ENCODE measurements around the gene CHRM2.
"Not testable (repeated sequence)": the region's sequence is repeated elsewhere in the genome, so short reads cannot be mapped to it uniquely, and the experiment has no call there.

CHRM2 gene

GRCh38 chr7:136868496-136869000 lies at the start of gene CHRM2:
Gene CHRM2, plus strand, starts transcription at chr7:136868652. Its CDS starts 146,214 bp downstream, at chr7:137014866.
- H3K4me3 ChIP-seq (ENCODE audit: low read length), result no peak within 1 kb of the TSS
- no peak within 1 kb of the TSS for H3K27ac ChIP-seq (ENCODE audit: low read depth, low read length)
- no peaks in the 10 kb centered on the region for H3K9me2 ChIP-seq (replicated peaks; ENCODE audit: control insufficient read depth, low read length)
- H3K36me3 ChIP-seq (ENCODE audit: control insufficient read depth, low read length), result no peaks in the 10 kb centered on the region
- no peaks in the 10 kb centered on the region for H3K27me3 ChIP-seq (ENCODE audit: control insufficient read depth, low read length)
- H3K9me3 ChIP-seq (ENCODE audit: control insufficient read depth, insufficient read depth, low read length), result peaks cover 21% of the 10 kb centered on the region; the same call in 1 of the 2 replicates
- no peaks in the 10 kb centered on the region for H3K79me2 ChIP-seq (ENCODE audit: control insufficient read depth, low read length)
- H3F3A ChIP-seq (ENCODE audit: control insufficient read depth, insufficient read depth), result no peaks in the 10 kb centered on the region
- no peaks in the 10 kb centered on the region for H4K20me1 ChIP-seq (ENCODE audit: control insufficient read depth, insufficient read depth, low read depth, low read length)
- no peak for TF ChIP-seq EZH2phosphoT487 (IDR thresholded peaks at IDR 0.05; ENCODE audit: borderline replicate concordance, low read length)
- no peak for TF ChIP-seq CTCF (IDR thresholded peaks at IDR 0.05; ENCODE audit: low read depth, low read length, poor library complexity, severe bottlenecking)
- no peak within 1 kb of the TSS for H3K4me2 ChIP-seq (ENCODE audit: low read length)
- no peaks in the 10 kb centered on the region for H3K4me1 ChIP-seq (ENCODE audit: control insufficient read depth, low read length)

GRCh38 chr7:136831398-136831797 lies 37.1 kb upstream of the CHRM2 start:
- H3K9me2 ChIP-seq (replicated peaks; ENCODE audit: control insufficient read depth, low read length); H4K20me1 ChIP-seq (ENCODE audit: control insufficient read depth, insufficient read depth, low read depth, low read length); H3K27ac ChIP-seq (ENCODE audit: low read depth, low read length); H3K27me3 ChIP-seq (ENCODE audit: control insufficient read depth, low read length); H3K4me3 ChIP-seq (ENCODE audit: low read length); H3K4me2 ChIP-seq (ENCODE audit: low read length); H3K9me3 ChIP-seq (ENCODE audit: control insufficient read depth, insufficient read depth, low read length); H3K4me1 ChIP-seq (ENCODE audit: control insufficient read depth, low read length); H3K79me2 ChIP-seq (ENCODE audit: control insufficient read depth, low read length); H3K36me3 ChIP-seq (ENCODE audit: control insufficient read depth, low read length); H3F3A ChIP-seq (ENCODE audit: control insufficient read depth, insufficient read depth): not testable (repeated sequence)

- H3K4me2 ChIP-seq (ENCODE audit: low read length), result no peak overlapping the region
- H3K4me1 ChIP-seq (ENCODE audit: control insufficient read depth, low read length), result no peaks in the 10 kb centered on the region
- H3K79me2 ChIP-seq (ENCODE audit: control insufficient read depth, low read length), result no peaks in the 10 kb centered on the region
- H3K9me3 ChIP-seq (ENCODE audit: control insufficient read depth, insufficient read depth, low read length), result no peaks in the 10 kb centered on the region
- no peaks in the 10 kb centered on the region for H4K20me1 ChIP-seq (ENCODE audit: control insufficient read depth, insufficient read depth, low read depth, low read length)
- H3F3A ChIP-seq (ENCODE audit: control insufficient read depth, insufficient read depth), result no peaks in the 10 kb centered on the region
- no peak overlapping the region for H3K27ac ChIP-seq (ENCODE audit: low read depth, low read length)
- no peaks in the 10 kb centered on the region for H3K27me3 ChIP-seq (ENCODE audit: control insufficient read depth, low read length)
- no peaks in the 10 kb centered on the region; the same call in 1 of the 2 replicates for H3K9me2 ChIP-seq (replicated peaks; ENCODE audit: control insufficient read depth, low read length)
- H3K4me3 ChIP-seq (ENCODE audit: low read length), result no peak overlapping the region
- no peak for TF ChIP-seq CTCF (IDR thresholded peaks at IDR 0.05; ENCODE audit: low read depth, low read length, poor library complexity, severe bottlenecking)
- no peak for TF ChIP-seq EZH2phosphoT487 (IDR thresholded peaks at IDR 0.05; ENCODE audit: borderline replicate concordance, low read length)
- no peaks in the 10 kb centered on the region for H3K36me3 ChIP-seq (ENCODE audit: control insufficient read depth, low read length)
Observed at GRCh38 chr7:136845899-136846465, 22.5 kb upstream of the CHRM2 start.

GRCh38 chr7:136847858-136848257 lies 20.6 kb upstream of the CHRM2 start:
- Histone ChIP-seq H3K4me1 (ENCODE audit: control insufficient read depth, low read length) (no peaks in the 10 kb centered on the region), H3K79me2 (ENCODE audit: control insufficient read depth, low read length) (no peaks in the 10 kb centered on the region), H4K20me1 (ENCODE audit: control insufficient read depth, insufficient read depth, low read depth, low read length) (no peaks in the 10 kb centered on the region), H3K9me2 (replicated peaks; ENCODE audit: control insufficient read depth, low read length) (no peaks in the 10 kb centered on the region; the same call in none of the 2 replicates), H3K4me3 (ENCODE audit: low read length) (no peak overlapping the region), H3K4me2 (ENCODE audit: low read length) (no peak overlapping the region), H3F3A (ENCODE audit: control insufficient read depth, insufficient read depth) (no peaks in the 10 kb centered on the region), H3K27me3 (ENCODE audit: control insufficient read depth, low read length) (no peaks in the 10 kb centered on the region), H3K9me3 (ENCODE audit: control insufficient read depth, insufficient read depth, low read length) (no peaks in the 10 kb centered on the region; the same call in 1 of the 2 replicates), H3K36me3 (ENCODE audit: control insufficient read depth, low read length) (no peaks in the 10 kb centered on the region), H3K27ac (ENCODE audit: low read depth, low read length) (no peak overlapping the region)
- TF ChIP-seq EZH2phosphoT487 (IDR thresholded peaks at IDR 0.05; ENCODE audit: borderline replicate concordance, low read length) (no peak), CTCF (IDR thresholded peaks at IDR 0.05; ENCODE audit: low read depth, low read length, poor library complexity, severe bottlenecking) (no peak)
